ENCODE data around the gene PAX5.

PAX5 gene

GRCh38 chr9:36878986-36879982 lies 154.8 kb downstream of the PAX5 start:
- TF ChIP-seq TAF1 (IDR thresholded peaks at IDR 0.05; ENCODE audit: low read depth), result no peak
- no peak for TF ChIP-seq USF1 (IDR thresholded peaks at IDR 0.05)
- peak; percentile 36; the same call in 1 of the 2 replicates for TF ChIP-seq REST (IDR thresholded peaks at IDR 0.05; ENCODE audit: low read depth)

- no peak for TF ChIP-seq TAF1 (IDR thresholded peaks at IDR 0.05; ENCODE audit: low read depth)
- TF ChIP-seq TCF12 (IDR thresholded peaks at IDR 0.05; ENCODE audit: low read depth), result no peak
- no peak for TF ChIP-seq REST (IDR thresholded peaks at IDR 0.05; ENCODE audit: low read depth)
- no peak for TF ChIP-seq EGR1 (IDR thresholded peaks at IDR 0.05)
- no peak for TF ChIP-seq ZBTB7A (IDR thresholded peaks at IDR 0.05; ENCODE audit: low read depth)
- no peak for TF ChIP-seq FOXM1 (IDR thresholded peaks at IDR 0.05; ENCODE audit: borderline replicate concordance, low read depth)
- TF ChIP-seq USF1 (IDR thresholded peaks at IDR 0.05), result no peak
- TF ChIP-seq CREB1 (IDR thresholded peaks at IDR 0.05; ENCODE audit: low read depth), result no peak
- TF ChIP-seq EP300 (IDR thresholded peaks at IDR 0.05; ENCODE audit: borderline replicate concordance), result no peak
- TF ChIP-seq CEBPB (IDR thresholded peaks at IDR 0.05), result no peak
- no peak for TF ChIP-seq TEAD4 (IDR thresholded peaks at IDR 0.05)
- no peak for TF ChIP-seq RAD21 (IDR thresholded peaks at IDR 0.05; ENCODE audit: low read depth)
- TF ChIP-seq NFIC (IDR thresholded peaks at IDR 0.05), result no peak
- TF ChIP-seq MAX (IDR thresholded peaks at IDR 0.05), result no peak
- TF ChIP-seq YY1 (IDR thresholded peaks at IDR 0.05; ENCODE audit: low read depth), result no peak
These were observed 156.8 kb downstream of the PAX5 start for GRCh38 chr9:36877239-36877638.

- TF ChIP-seq FOXM1 (IDR thresholded peaks at IDR 0.05; ENCODE audit: borderline replicate concordance, low read depth) (no peak), MAX (IDR thresholded peaks at IDR 0.05) (no peak), TCF12 (IDR thresholded peaks at IDR 0.05; ENCODE audit: low read depth) (no peak), NFIC (IDR thresholded peaks at IDR 0.05) (no peak)
These were observed 158.0 kb downstream of the PAX5 start for GRCh38 chr9:36876056-36876455.

GRCh38 chr9:36874921-36875320 lies 159.1 kb downstream of the PAX5 start:
- TF ChIP-seq TAF1 (IDR thresholded peaks at IDR 0.05; ENCODE audit: low read depth) (no peak), EP300 (IDR thresholded peaks at IDR 0.05; ENCODE audit: borderline replicate concordance) (no peak), MAX (IDR thresholded peaks at IDR 0.05) (no peak), TCF12 (IDR thresholded peaks at IDR 0.05; ENCODE audit: low read depth) (no peak), REST (IDR thresholded peaks at IDR 0.05; ENCODE audit: low read depth) (no peak), TEAD4 (IDR thresholded peaks at IDR 0.05) (no peak), FOXM1 (IDR thresholded peaks at IDR 0.05; ENCODE audit: borderline replicate concordance, low read depth) (no peak), RAD21 (IDR thresholded peaks at IDR 0.05; ENCODE audit: low read depth) (no peak), USF1 (IDR thresholded peaks at IDR 0.05) (no peak), CREB1 (IDR thresholded peaks at IDR 0.05; ENCODE audit: low read depth) (no peak), ZBTB7A (IDR thresholded peaks at IDR 0.05; ENCODE audit: low read depth) (no peak)
